Measurements from ENCODE around the gene ACOXL. TPM values are rescaled to one million over a fixed set of nuclear protein-coding genes. Genes with fewer than 3 reads are reported as not detected.

The ACOXL gene
- total and polyA plus RNA-seq, 5 donors from 2014 or later, result 0.17 TPM; not detected in 4

GRCh38 chr2:110774701-110775100, 42.3 kb downstream of the ACOXL start:
- Histone ChIP-seq H3K9me3 (ENCODE audit: control insufficient read depth in 2 of 2, low read length in 2 of 2) (no peaks in the 10 kb centered on the region), H3K27ac (ENCODE audit: insufficient read depth, low read length, poor library complexity, severe bottlenecking) (no peak overlapping the region), H3K4me3 (ENCODE audit: low read depth, low read length) (no peak overlapping the region), H3K4me1 (ENCODE audit: control insufficient read depth, insufficient read depth, low read length, poor library complexity, severe bottlenecking) (no peaks in the 10 kb centered on the region), H3K27me3 (ENCODE audit: control insufficient read depth, insufficient read depth, low read length) (peaks cover 10% of the 10 kb centered on the region), H3K36me3 (ENCODE audit: control insufficient read depth, insufficient read depth, low read length) (no peaks in the 10 kb centered on the region)
- Mint-ChIP-seq H3K4me3 (no peak overlapping the region), H3K27ac (no peak overlapping the region), H3K27me3 (peaks cover 46% of the 10 kb centered on the region), H3K36me3 (no peaks in the 10 kb centered on the region), H3K4me1 (no peaks in the 10 kb centered on the region), H3K9me3 (peaks cover 0 to 8% (median 0%) of the 10 kb centered on the region in 7 donors)
- DNase-seq (no peak), ATAC-seq (ENCODE audit: low read depth in 2 of 2) (no peak)

GRCh38 chr2:110777531-110778311, 45.3 kb downstream of the ACOXL start:
- Histone ChIP-seq H3K9me3 (ENCODE audit: control insufficient read depth in 2 of 2, low read length in 2 of 2) (no peaks in the 10 kb centered on the region), H3K36me3 (ENCODE audit: control insufficient read depth, insufficient read depth, low read length) (no peaks in the 10 kb centered on the region), H3K4me3 (ENCODE audit: low read depth, low read length) (no peak overlapping the region), H3K4me1 (ENCODE audit: control insufficient read depth, insufficient read depth, low read length, poor library complexity, severe bottlenecking) (no peaks in the 10 kb centered on the region), H3K27me3 (ENCODE audit: control insufficient read depth, insufficient read depth, low read length) (peaks cover 13% of the 10 kb centered on the region), H3K27ac (ENCODE audit: insufficient read depth, low read length, poor library complexity, severe bottlenecking) (no peak overlapping the region)
- peaks cover 39% of the 10 kb centered on the region for H3K27me3 Mint-ChIP-seq
- H3K36me3 Mint-ChIP-seq, result no peaks in the 10 kb centered on the region
- DNase-seq (no peak), ATAC-seq (ENCODE audit: low read depth in 2 of 2) (no peak)
- H3K4me1 Mint-ChIP-seq, result no peaks in the 10 kb centered on the region
- no peak overlapping the region for H3K4me3 Mint-ChIP-seq
- H3K9me3 Mint-ChIP-seq, result peaks cover 0 to 8% (median 0%) of the 10 kb centered on the region in 7 donors
- H3K27ac Mint-ChIP-seq, result no peak overlapping the region

- peak overlapping the region in 1 of 3 donors; percentile 17 for H3K27ac Mint-ChIP-seq
- no peak for DNase-seq
- Histone ChIP-seq H3K27ac (ENCODE audit: insufficient read depth, low read length, poor library complexity, severe bottlenecking) (no peak overlapping the region), H3K36me3 (ENCODE audit: control insufficient read depth, insufficient read depth, low read length) (no peaks in the 10 kb centered on the region), H3K4me1 (ENCODE audit: control insufficient read depth, insufficient read depth, low read length, poor library complexity, severe bottlenecking) (no peaks in the 10 kb centered on the region), H3K27me3 (ENCODE audit: control insufficient read depth, insufficient read depth, low read length) (peaks cover 17% of the 10 kb centered on the region), H3K4me3 (ENCODE audit: low read depth, low read length) (no peak overlapping the region), H3K9me3 (ENCODE audit: control insufficient read depth in 2 of 2, low read length in 2 of 2) (no peaks in the 10 kb centered on the region)
- no peak overlapping the region for H3K4me3 Mint-ChIP-seq
- no peak for ATAC-seq (ENCODE audit: low read depth in 2 of 2)
- no peaks in the 10 kb centered on the region for H3K36me3 Mint-ChIP-seq
- H3K27me3 Mint-ChIP-seq, result peaks cover 30% of the 10 kb centered on the region
- no peaks in the 10 kb centered on the region for H3K4me1 Mint-ChIP-seq
- H3K9me3 Mint-ChIP-seq, result peaks cover 0 to 8% (median 0%) of the 10 kb centered on the region in 7 donors
Measured at GRCh38 chr2:110780461-110780860, 48.1 kb downstream of the ACOXL start.

- Mint-ChIP-seq H3K36me3 (no peaks in the 10 kb centered on the region), H3K27me3 (peaks cover 34% of the 10 kb centered on the region), H3K4me1 (no peaks in the 10 kb centered on the region), H3K27ac (no peak overlapping the region), H3K4me3 (no peak overlapping the region), H3K9me3 (peaks cover 0 to 6% (median 0%) of the 10 kb centered on the region in 7 donors)
- Histone ChIP-seq H3K27me3 (ENCODE audit: control insufficient read depth, insufficient read depth, low read length) (peaks cover 13% of the 10 kb centered on the region), H3K36me3 (ENCODE audit: control insufficient read depth, insufficient read depth, low read length) (no peaks in the 10 kb centered on the region), H3K27ac (ENCODE audit: insufficient read depth, low read length, poor library complexity, severe bottlenecking) (no peak overlapping the region), H3K9me3 (ENCODE audit: control insufficient read depth in 2 of 2, low read length in 2 of 2) (no peaks in the 10 kb centered on the region), H3K4me1 (ENCODE audit: control insufficient read depth, insufficient read depth, low read length, poor library complexity, severe bottlenecking) (no peaks in the 10 kb centered on the region), H3K4me3 (ENCODE audit: low read depth, low read length) (no peak overlapping the region)
- DNase-seq (no peak), ATAC-seq (ENCODE audit: low read depth in 2 of 2) (no peak)
Measured at GRCh38 chr2:110783196-110783873, 51.0 kb downstream of the ACOXL start.

GRCh38 chr2:110784047-110784631, 51.8 kb downstream of the ACOXL start:
- H3K27me3 Mint-ChIP-seq, result peaks cover 37% of the 10 kb centered on the region
- DNase-seq (no peak), ATAC-seq (ENCODE audit: low read depth in 2 of 2) (no peak)
- H3K36me3 ChIP-seq (ENCODE audit: control insufficient read depth, insufficient read depth, low read length), result no peaks in the 10 kb centered on the region
- no peaks in the 10 kb centered on the region for H3K9me3 ChIP-seq (ENCODE audit: control insufficient read depth in 2 of 2, low read length in 2 of 2)
- no peak overlapping the region for H3K27ac ChIP-seq (ENCODE audit: insufficient read depth, low read length, poor library complexity, severe bottlenecking)
- no peaks in the 10 kb centered on the region for H3K4me1 Mint-ChIP-seq
- H3K27ac Mint-ChIP-seq, result no peak overlapping the region
- H3K36me3 Mint-ChIP-seq, result no peaks in the 10 kb centered on the region
- H3K4me3 ChIP-seq (ENCODE audit: low read depth, low read length), result no peak overlapping the region
- no peak overlapping the region for H3K4me3 Mint-ChIP-seq
- no peaks in the 10 kb centered on the region for H3K4me1 ChIP-seq (ENCODE audit: control insufficient read depth, insufficient read depth, low read length, poor library complexity, severe bottlenecking)
- H3K9me3 Mint-ChIP-seq, result peaks cover 0 to 6% (median 0%) of the 10 kb centered on the region in 7 donors
- H3K27me3 ChIP-seq (ENCODE audit: control insufficient read depth, insufficient read depth, low read length), result peaks cover 9% of the 10 kb centered on the region

GRCh38 chr2:110785439-110785838, 53.1 kb downstream of the ACOXL start:
- H3K4me1 Mint-ChIP-seq, result no peaks in the 10 kb centered on the region
- H3K27me3 ChIP-seq (ENCODE audit: control insufficient read depth, insufficient read depth, low read length), result peaks cover 9% of the 10 kb centered on the region
- peaks cover 0 to 6% (median 0%) of the 10 kb centered on the region in 7 donors for H3K9me3 Mint-ChIP-seq
- H3K9me3 ChIP-seq (ENCODE audit: control insufficient read depth in 2 of 2, low read length in 2 of 2), result no peaks in the 10 kb centered on the region
- no peak overlapping the region for H3K27ac ChIP-seq (ENCODE audit: insufficient read depth, low read length, poor library complexity, severe bottlenecking)
- DNase-seq (no peak), ATAC-seq (ENCODE audit: low read depth in 2 of 2) (no peak)
- H3K36me3 ChIP-seq (ENCODE audit: control insufficient read depth, insufficient read depth, low read length), result no peaks in the 10 kb centered on the region
- H3K4me3 ChIP-seq (ENCODE audit: low read depth, low read length), result no peak overlapping the region
- H3K4me1 ChIP-seq (ENCODE audit: control insufficient read depth, insufficient read depth, low read length, poor library complexity, severe bottlenecking), result no peaks in the 10 kb centered on the region
- H3K36me3 Mint-ChIP-seq, result no peaks in the 10 kb centered on the region
- no peak overlapping the region for H3K27ac Mint-ChIP-seq
- H3K27me3 Mint-ChIP-seq, result peaks cover 40% of the 10 kb centered on the region
- no peak overlapping the region for H3K4me3 Mint-ChIP-seq

GRCh38 chr2:110788976-110789375, 56.6 kb downstream of the ACOXL start:
- DNase-seq, result no peak
- H3K27me3 Mint-ChIP-seq, result peaks cover 45% of the 10 kb centered on the region
- Histone ChIP-seq H3K36me3 (ENCODE audit: control insufficient read depth, insufficient read depth, low read length) (no peaks in the 10 kb centered on the region), H3K27ac (ENCODE audit: insufficient read depth, low read length, poor library complexity, severe bottlenecking) (no peak overlapping the region), H3K9me3 (ENCODE audit: control insufficient read depth in 2 of 2, low read length in 2 of 2) (no peaks in the 10 kb centered on the region), H3K27me3 (ENCODE audit: control insufficient read depth, insufficient read depth, low read length) (peaks cover 9% of the 10 kb centered on the region), H3K4me1 (ENCODE audit: control insufficient read depth, insufficient read depth, low read length, poor library complexity, severe bottlenecking) (no peaks in the 10 kb centered on the region), H3K4me3 (ENCODE audit: low read depth, low read length) (no peak overlapping the region)
- H3K4me1 Mint-ChIP-seq, result no peaks in the 10 kb centered on the region
- no peak overlapping the region for H3K27ac Mint-ChIP-seq
- no peak for ATAC-seq (ENCODE audit: low read depth in 2 of 2)
- peaks cover 0 to 6% (median 0%) of the 10 kb centered on the region in 7 donors for H3K9me3 Mint-ChIP-seq
- no peaks in the 10 kb centered on the region for H3K36me3 Mint-ChIP-seq
- H3K4me3 Mint-ChIP-seq, result no peak overlapping the region
